ENCODE measurements around the gene IFITM10.
"Not testable (repeated sequence)": the region's sequence is repeated elsewhere in the genome, so short reads cannot be mapped to it uniquely, and the experiment has no call there.

Gene IFITM10

DNA sequence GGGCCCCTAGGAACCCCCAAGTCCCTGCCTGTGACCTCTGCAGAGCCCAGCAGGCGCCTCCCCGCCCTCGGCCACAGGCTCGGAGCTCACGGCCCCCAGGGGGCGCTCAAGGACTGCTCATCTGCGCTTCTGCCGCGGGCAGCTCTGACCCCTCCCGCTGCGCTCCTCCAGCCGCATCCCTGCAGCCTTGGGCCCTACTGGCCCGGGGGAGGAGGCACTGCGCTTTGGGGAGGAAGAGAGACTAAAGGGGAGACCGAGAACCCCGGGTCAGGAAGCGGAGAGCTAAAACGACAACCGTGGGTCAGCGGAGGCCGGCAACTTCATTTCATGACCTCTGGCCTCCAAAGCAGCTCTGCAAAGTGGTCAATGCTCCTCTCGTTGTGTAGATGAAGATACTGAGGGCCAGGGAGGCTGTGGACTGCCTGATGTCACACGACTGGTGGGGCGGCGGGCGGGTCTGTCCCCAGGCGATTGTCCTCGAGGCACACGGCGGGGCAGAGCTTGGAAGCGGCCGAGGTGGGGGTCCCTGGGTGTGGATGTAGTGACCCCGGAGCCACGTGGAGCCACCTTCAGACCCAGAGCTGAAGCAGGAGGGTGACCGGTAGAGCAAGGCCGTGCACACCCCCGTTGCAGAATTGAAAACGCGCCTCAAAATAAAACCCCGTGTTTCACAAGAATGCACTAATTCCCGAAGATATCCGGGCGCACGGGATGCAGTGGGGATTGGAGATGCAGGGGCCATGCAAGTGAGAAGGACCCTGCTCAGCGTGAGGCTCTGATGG is 56.1 kb downstream of the IFITM10 start:
- in situ Hi-C loops (cut with MboI; ENCODE audit: low sequenced_read_pairs), result no loop called here

DNA sequence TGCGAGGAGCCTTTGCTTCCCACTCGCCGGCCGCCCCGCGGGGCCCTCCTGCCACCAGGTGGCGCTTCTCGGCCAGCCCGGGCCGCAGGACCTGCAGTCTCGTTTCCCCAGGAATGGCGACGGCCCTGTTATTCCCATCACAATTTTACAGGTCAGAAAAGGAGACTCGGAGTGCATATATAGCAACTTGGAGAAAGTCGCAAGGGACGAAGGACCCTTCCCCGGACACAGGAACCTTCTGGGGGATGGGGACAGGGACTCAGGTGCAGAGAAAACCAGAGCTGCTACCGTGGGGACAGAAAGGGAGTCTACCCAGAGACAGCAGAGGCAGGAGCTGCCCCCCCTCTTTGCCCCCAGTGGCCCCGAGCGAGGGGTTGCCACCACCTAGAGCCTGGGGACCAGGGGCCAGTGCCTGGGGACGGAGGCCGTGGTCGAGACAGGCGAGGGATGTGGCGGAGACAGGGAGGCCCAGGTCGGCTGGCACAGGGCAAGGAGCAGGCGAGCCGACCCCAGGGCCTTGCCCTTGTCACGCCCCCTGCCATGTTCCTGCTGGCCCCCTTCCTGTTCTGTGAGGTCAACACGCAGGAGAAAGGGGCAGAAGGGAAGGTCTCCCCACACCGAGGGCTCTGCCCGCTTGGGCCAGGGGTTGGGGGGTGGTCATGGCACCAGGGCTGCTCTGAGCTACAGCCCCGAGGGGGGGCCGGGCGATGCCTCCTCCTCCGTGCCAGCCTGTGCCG is 56.9 kb downstream of the IFITM10 start:
- in situ Hi-C loops (cut with MboI; ENCODE audit: low sequenced_read_pairs), result no loop called here

DNA sequence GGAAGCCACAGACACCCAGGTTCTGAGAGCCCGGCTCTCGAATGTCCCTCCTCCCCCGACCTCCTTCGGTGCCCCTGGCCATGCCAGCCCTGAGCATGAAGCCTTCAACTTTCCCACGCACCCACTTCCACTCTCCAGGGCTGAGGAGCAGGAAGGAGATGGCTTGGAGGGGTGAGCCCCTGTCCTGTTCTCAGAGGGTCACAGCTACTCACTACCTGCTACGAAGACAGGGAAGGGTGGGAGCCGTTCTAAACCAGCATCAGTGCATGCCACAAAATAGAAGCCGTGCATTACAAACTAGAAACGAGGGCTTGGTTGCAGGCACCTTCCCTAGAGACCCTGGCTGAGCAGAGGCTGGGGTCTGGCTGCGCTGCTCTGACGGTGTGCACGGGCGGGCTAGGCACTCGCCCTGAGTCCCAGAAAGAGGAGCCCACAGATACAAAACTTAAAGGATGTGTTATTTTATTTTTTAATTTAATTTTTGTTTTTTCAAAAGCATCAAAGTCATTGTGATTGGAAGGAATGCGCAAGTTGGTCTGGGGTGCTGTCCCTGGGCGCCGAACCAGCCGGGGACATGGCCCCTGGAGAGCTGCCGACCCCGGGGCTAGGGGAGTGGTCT is 57.6 kb downstream of the IFITM10 start:
- in situ Hi-C loops (cut with MboI; ENCODE audit: low sequenced_read_pairs), result no loop called here

DNA sequence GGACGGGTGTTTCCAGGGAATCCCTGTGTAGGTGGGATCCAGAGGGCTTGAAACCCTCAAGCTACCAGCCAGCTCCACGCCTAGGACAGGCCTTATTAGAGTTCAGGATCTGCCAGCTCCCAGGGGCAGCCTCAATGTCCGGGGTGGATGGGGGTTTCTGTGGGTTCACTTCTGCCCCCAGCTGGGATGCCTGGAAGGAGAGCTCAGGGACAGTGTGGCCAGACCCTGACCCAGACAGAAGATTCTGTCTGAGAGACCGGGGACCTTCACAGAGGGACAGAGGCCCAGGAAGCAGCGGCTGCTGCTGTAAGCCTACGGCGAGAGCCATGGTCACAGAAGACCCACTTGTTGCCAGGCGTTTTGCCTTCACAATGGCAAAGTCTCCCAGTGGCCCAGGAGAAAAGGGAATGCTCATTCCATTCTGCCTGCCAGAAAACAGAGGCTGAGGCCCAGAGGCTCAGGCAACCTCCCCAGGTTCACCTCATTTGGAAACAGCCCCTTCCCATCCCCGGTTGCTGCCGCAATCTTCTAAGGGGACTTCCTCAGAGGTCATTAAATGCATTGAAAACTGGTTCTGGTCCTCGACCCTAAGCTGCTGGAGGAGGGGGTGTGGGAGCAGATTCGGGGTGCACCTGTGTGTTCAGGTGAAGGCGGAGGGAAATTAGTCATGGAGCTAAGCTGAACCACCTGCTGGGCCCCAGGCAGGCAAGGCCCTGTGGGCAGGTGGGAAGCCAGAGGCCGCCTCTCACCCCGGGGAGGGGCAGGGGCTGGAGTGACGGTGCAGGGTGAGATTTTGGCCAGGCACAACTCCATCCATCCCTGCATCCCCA is 58.3 kb downstream of the IFITM10 start:
- in situ Hi-C loops (cut with MboI; ENCODE audit: low sequenced_read_pairs), result no loop called here

DNA sequence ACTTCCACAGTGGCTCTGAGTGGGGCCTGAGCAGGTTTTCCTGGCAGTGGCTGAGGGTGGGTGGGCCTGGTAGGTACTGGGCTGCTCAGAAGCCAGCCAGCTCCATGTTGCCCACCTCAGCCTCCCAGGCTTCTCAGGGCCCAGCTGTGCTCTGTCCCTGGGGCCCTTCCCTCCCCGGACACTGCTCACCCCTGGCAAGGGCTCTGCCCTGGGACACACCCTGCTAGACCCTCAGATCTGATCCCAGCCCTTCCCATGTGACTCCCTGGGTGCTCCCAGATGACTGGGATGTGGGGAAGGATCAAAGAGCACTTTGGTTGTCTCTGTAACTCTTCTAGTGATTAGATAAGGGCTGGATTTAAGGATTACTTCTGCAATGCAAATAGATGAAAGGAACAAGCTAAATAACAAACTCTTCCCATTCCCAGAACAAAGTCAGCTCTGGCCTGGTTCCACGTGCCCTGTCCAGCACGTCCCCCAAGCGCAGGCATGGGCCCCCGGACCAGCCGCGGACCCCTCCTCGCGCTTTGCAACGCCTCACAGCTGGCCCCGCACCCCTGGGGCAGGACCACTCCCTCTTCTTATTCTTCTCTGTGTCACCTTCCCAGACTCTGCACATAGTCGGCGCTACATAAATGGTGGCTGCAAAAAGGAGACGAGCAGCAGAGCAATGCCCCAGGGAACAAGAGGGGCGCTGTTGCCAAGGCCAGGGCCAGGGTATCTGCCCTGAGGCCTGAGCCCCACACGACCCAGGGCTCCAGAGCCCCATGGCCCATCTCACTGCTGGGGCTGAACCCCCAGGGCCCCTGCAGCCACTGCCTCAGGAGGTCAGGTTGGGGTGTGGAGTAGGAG is 59.1 kb downstream of the IFITM10 start:
- in situ Hi-C loops (cut with MboI; ENCODE audit: low sequenced_read_pairs), result no loop called here

DNA sequence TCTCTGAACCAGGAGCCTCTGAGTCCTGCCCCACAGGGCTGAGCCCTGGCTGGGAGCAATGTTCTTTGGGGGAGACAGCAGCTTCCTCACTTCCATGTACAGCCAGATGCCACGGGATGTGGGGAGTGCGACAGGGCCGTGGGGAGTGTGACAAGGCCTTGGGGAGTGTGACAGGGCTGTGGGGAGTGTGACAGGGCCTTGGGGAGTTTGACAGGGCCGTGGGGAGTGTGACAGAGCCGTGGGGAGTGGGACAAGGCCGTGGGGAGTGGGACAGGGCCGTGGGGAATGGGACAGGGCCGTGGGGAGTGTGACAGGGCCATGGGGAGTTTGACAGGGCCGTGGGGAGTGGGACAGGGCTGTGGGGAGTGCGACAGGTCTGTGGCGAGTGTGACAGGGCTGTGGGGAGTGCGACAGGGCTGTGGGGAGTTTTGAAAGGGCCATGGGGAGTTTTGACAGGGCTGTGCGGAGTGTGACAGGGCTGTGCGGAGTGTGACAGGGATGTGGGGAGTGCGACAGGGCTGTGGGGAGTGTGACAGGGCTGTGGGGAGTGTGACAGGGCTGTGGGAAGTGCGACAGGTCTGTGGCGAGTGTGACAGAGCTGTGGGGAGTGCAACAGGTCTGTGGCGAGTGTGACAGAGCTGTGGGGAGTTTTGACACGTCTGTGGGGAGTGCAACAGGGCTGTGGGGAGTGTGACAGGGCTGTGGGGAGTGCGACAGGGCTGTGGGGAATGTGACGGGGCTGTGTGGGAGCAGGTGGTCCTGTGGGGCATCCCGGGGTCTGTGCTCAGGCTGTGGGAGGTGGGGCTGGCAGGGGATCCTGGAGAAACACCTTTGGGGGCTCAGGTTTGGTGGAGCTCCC is 60.0 kb downstream of the IFITM10 start:
- in situ Hi-C loops (cut with MboI; ENCODE audit: low sequenced_read_pairs), result no loop called here

DNA sequence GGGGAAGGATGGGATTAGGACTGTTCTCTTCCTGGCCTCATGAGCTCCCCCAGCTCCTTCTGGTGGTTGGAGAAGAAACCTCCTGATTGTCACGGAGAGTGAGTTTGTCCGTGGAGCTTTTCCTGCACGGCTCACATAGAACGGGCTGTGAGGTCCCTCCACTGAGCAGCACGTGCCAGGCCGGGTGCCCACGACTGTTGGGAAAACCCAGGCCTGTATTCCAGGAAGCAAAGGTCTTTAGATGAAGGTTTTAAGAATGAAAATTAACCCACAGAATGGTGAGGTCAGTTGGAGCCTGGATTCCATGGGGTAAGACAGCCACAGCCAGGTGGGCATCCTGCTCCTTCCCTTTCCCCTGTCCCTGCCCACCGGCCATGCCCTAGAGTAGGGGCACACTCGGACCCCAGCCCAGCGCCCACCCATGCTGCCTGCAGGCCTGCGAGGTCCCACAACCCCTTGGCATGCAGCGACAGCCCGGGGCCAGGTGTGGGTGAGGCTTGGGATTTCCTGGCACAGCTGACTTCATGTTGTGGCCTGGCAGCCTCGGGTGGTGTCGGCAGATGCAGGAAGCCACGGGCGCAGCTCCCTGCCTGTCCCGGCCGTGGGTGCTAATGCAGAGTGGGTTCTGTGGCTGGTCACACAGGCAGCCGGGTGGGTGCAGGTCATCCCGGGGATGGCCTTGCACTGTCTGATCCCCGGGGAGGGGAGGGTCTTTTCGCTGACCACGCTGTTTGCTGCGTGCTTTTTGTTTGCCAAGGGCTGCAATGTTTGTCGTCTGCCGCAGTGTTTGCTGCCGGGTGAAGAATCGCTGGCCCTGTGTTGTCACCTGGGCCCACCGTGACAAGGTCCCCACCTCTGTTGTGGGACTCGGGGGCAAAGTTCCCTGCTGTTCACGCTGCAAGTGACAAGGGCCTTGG is 60.9 kb downstream of the IFITM10 start:
- in situ Hi-C loops (cut with MboI; ENCODE audit: low sequenced_read_pairs), result not testable (repeated sequence)

DNA sequence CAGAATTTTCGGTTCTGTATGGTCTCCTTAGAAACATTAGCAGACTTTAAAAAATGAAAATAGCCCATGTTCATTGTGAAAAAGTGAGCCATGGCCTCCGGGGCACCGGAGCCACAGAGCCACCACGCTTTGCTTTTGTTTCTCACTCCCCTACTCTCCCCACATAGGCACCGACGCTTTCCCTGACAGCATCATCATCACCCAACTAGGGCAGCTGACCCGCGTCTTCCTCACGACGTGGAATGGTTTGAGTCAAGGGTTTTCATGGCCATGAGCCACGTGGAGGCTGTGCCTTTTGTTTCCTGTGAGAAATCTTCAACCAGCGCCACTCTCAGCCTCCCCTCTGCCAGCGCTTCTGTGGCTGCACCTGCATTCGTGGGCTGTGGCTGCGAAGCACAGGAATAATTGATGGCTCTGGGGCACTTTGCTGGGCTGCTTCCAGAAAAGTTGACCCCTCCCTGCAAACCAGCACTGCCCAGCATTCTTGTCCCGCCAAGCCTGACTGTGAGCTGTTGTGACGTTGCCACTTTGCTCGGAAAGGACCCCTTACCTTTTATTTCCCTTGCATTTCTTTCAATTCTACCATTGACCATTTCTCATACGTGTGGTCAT is 62.0 kb downstream of the IFITM10 start:
- in situ Hi-C loops (cut with MboI; ENCODE audit: low sequenced_read_pairs), result not testable (repeated sequence)

DNA sequence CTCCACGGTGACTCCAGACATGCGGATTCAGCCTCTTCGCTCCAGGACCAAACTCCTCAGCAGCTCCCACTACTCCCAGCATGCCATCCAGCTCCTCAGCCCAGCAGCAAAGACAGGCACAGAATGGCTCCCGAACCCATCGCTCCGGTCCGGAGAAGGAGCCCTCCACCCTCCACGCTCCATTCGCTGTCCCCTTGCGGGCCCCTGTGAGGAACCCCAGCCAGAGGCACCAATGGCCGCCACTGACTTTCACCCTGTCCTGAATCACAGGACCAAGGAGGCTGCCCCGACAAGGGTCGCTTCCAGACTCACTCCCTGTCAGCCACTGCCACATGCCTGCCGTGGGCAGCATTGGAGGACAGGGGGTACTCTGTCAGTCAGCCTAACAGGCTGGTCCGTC is 64.2 kb downstream of the IFITM10 start:
- in situ Hi-C loops (cut with MboI; ENCODE audit: low sequenced_read_pairs), result not testable (repeated sequence)

DNA sequence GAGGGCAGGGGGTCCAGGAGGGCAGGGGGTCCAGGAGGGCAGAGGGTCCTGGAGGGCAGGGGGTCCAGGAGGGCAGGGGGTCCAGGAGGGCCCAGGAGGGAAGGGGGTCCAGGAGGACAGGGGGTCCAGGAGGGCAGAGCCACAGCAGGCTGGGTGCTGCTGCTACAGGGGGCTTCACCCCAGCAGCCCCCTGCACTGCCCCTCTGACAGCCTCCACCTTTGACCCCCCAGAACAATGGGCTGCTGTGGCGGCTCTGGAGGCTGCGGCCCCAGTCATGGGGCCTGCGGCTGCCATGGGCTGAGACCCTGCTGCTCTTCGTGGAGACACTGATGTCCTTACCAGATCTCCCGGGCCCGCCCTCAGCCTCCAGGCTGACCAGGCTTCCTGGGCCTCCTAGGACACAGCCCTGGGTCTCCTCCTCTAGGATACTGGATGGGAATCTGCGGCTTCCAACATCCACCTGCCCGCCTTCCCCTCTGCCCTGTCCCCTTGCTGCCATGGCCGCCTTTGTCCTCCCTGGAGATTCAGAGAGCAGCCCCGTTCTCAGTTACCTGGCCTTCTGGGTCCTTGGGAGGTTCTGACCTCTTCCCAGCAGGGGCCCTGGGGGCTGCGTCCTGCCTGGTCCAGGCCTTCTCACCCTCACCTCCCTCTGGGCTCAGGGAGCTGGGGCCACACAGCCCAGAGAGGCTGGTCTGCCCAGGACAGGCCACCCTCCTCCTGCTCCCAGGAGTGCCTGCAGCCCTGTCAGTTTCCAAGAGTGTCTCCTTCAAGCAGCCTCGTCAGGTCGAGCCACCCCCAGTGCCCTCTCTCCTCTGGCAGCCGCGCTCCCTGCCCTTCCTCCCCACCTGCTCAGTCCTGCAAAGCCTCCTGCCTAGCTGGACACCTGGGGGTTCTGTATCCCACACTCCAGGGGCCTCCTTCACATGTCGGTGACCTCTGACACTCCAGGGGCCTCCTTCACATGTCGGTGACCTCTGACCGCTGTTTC is 65.2 kb downstream of the IFITM10 start:
- in situ Hi-C loops (cut with MboI; ENCODE audit: low sequenced_read_pairs), result not testable (repeated sequence)

DNA sequence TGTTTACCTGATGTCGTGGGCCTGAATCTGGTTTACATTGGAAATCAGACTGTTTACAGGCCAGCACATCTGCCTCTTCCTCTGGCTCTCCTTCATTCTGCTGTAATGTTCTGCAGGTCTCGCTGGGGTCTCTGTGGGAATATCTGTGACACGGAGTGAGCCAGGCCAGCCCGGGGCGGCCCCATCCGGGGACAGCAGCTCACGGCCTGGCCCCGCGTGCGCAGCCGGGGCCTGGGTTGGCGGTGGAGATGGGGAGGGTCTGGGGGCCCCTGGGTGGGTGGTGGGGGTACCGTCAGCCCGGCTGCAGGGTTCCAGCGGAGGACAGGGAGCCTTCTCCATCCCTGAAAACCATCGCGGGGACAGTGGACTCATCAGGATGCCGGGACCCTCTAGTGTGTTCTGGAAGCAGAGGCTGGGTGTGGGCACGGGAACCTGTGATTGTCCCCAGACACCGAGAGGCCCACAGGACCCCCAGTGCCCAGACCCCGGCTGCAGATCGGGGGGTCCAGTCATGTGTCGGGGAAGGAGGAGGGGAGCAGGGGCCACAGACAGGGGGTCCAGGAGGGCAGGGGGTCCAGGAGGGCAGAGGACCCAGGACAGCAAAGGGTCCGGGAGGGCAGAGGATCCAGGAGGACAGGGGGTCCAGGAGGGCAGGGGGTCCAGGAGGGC is 66.4 kb downstream of the IFITM10 start:
- in situ Hi-C loops (cut with MboI; ENCODE audit: low sequenced_read_pairs), result not testable (repeated sequence)

DNA sequence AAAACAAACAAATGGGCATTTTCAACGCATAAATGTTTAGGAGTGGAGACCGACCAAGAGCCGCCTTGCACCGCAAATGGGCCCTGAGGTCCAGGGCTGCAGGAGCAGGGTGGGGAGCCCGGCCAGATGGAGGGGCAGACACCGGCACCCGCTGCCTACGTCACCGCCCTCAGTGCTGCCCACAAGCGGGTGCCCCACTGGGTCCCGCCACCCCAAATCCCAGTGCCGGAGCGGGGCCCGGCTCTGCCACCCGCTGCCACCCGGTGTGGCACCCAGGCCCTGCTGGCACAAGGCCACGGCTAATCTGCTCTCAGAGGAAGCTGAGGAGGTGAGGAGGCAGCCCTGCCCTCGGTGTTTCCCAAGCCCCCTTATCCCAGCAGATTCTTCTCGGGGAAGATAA is 67.2 kb downstream of the IFITM10 start:
- in situ Hi-C loops (cut with MboI; ENCODE audit: low sequenced_read_pairs), result not testable (repeated sequence)

All from HL-60/S4 treated with phorbol 12-myristate 13-acetate at 8.2 ng/mL for 4 days and 3 days (cell line).